Adipocyte (in vitro differentiated cells): ENCODE results near the gene IL18.
"Not testable (repeated sequence)": the region's sequence is repeated elsewhere in the genome, so short reads cannot be mapped to it uniquely, and the experiment has no call there.

ENCODE experiments used
- DNase-seq: peaks from one replicate; pipeline ENCODE4 v3.0.0-alpha.2; 2015; ENCODE audit warnings: low read depth
- H3K27me3 ChIP-seq: replicated peaks from 2 replicates; pipeline ENCODE4 v1.7.0; 2013; ENCODE audit warnings: mild to moderate bottlenecking, low read length, moderate library complexity; ENCODE audit not compliant: control insufficient read depth, insufficient read depth
- H3K36me3 ChIP-seq: 2 replicates; pipeline ENCODE4 v1.7.0; 2013; ENCODE audit warnings: low read length, mild to moderate bottlenecking, moderate library complexity; ENCODE audit not compliant: control insufficient read depth, insufficient read depth, severe bottlenecking
- H3K4me1 ChIP-seq: 2 replicates; pipeline ENCODE4 v1.7.0; 2013; ENCODE audit warnings: mild to moderate bottlenecking, low read length, moderate library complexity; ENCODE audit not compliant: control insufficient read depth, insufficient read depth
- H3K4me3 ChIP-seq: 2 replicates; pipeline ENCODE4 v1.7.0; 2013; ENCODE audit warnings: mild to moderate bottlenecking, low read length, moderate library complexity
- H3K9ac ChIP-seq: 2 replicates; pipeline ENCODE4 v1.7.0; 2013; ENCODE audit warnings: mild to moderate bottlenecking, low read length, moderate library complexity
- H3K9me3 ChIP-seq: 2 replicates; pipeline ENCODE4 v1.7.0; 2013; ENCODE audit warnings: mild to moderate bottlenecking, low read length, moderate library complexity; ENCODE audit not compliant: control insufficient read depth

Gene IL18

DNA sequence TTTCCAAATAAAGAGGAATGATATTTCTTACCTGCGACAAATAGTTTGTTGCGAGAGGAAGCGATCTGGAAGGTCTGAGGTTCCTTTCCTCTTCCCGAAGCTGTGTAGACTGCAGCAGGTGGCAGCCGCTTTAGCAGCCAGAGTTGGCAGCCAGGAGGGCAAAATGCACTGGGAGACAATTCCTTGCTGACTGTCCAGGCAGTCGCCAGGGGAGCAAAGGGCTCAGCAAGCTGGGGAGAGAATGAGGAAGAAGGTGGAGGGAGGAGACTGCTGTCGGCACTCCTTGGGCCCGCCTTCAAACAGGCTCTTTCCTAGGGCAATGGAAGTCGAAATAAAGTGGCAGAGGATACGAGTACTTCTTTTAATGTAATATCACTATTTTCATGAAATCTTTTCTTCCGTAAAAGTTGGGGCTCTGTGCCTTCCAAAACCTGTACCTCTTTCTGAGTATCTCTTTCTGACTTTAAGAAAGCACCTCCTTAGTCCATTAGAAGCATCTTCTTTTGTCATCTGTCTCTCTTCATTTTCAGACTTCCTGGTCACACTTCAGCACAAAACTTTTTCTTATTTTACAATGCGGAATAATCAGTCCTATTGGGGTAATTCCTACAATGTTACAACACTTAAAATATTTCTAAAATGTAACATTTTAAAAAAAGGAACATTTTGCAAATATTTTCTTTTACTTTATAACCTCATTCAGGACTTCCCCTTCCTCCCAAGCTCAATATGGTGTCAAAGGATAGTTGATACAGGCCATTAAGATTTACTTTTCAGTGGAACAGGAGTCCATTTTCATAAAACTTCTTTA, at the start of gene IL18:
TSS of gene IL18 (minus strand) at position 220 of the 811 bp plus-strand sequence. CDS start 9,041 bp downstream, outside the sequence.
- Histone ChIP-seq H3K4me1 (peaks cover 17% of the 10 kb centered on the region), H3K4me3 (peak within 1 kb of the TSS; percentile 23), H3K27me3 (no peaks in the 10 kb centered on the region), H3K9me3 (no peaks in the 10 kb centered on the region), H3K9ac (no peak within 1 kb of the TSS), H3K36me3 (no peaks in the 10 kb centered on the region)
- DNase-seq, result no peak

DNA sequence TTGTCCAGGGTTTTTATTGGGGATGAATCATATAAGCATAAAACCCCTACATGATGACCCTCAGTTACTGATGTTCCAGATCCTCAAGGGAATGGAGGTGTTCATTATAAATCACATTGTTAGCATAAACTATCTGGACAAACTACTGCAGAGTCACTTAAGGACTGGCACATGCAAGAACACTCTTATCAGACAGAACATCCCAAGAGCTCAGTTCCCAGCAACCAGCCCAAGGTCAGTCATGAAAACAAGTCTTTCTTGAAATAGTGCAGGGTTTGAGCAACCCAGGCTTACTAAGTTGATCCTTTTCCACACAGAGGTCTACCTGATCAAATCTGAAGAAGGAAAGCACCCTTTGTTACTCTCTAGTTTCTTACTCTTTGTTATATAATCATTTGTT, 48.8 kb upstream of the IL18 start:
- no peaks in the 10 kb centered on the region for H3K36me3 ChIP-seq

DNA sequence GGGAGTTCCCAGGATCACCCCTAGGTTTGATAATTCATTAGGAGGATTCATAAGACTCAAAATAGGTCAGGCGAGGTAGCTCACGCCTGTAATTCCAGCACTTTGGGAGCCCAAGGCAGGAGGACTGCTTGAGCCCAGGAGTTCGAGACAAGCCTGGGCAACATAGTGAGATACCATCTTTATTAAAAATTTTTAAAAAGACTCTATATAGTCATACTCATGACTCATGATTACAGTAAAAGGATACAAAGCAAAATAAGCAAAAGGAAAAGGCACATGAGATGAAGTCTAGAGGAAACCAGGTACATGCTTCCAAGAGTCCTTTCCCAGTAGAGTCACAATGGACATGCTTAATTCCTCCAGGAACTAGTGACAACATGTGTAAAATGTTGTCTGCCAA, 48.4 kb upstream of the IL18 start:
- no peaks in the 10 kb centered on the region for H3K27me3 ChIP-seq
- H3K4me1 ChIP-seq, result peaks cover 11% of the 10 kb centered on the region
- H3K36me3 ChIP-seq, result no peaks in the 10 kb centered on the region
- H3K9ac ChIP-seq, result no peak overlapping the region
- H3K4me3 ChIP-seq, result no peak overlapping the region
- H3K9me3 ChIP-seq, result no peaks in the 10 kb centered on the region
- no peak for DNase-seq

More for the DNA sequence above, 48.8 kb upstream of the IL18 start:
- Histone ChIP-seq H3K4me1 (peaks cover 11% of the 10 kb centered on the region), H3K27me3 (no peaks in the 10 kb centered on the region), H3K9me3 (no peaks in the 10 kb centered on the region), H3K4me3 (no peak overlapping the region), H3K9ac (no peak overlapping the region)
- no peak for DNase-seq

DNA sequence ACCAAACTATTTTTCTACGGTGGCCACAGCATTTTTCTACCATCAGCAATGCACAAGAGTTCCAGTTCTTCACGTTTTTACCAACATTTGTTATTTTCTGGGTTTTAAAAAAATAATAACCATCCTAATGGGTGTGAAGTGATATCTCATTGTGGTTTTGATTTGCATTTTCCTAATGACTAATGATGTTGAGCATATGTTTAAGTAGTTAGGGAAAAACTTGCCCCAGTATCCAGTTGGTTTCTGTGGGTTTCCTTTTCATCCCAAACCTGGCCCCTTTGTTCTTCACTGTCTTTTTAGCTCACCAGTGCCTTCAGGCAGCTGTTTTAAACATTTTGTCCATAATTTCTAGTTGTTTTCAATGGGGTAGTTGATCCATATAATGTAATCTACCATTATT, 47.6 kb upstream of the IL18 start:
- Histone ChIP-seq H3K9me3 (no peaks in the 10 kb centered on the region), H3K27me3 (no peaks in the 10 kb centered on the region), H3K4me3 (no peak overlapping the region), H3K9ac (no peak overlapping the region), H3K36me3 (no peaks in the 10 kb centered on the region), H3K4me1 (peaks cover 8% of the 10 kb centered on the region)
- no peak for DNase-seq

DNA sequence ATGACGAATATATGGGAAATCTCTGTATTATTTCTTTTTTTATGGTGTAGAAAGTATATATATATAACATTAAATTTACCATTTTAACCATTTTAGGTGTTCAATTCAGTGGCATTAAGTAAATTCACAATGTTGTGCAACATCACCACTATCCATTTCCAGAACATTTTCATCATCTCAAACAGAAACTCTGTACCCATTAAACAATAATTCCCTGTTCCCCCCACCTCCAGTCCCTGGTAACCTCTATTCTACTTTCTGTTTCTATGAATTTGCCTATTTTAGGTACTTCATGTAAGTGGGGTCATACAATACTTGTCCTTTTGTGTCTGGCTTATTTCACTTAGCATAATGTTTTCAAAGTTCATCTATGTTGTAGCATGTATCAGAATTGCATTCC, 47.0 kb upstream of the IL18 start:
- peaks cover 6% of the 10 kb centered on the region for H3K4me1 ChIP-seq
- no peak for DNase-seq
- H3K9me3 ChIP-seq, result no peaks in the 10 kb centered on the region
- H3K36me3 ChIP-seq, result no peaks in the 10 kb centered on the region
- no peak overlapping the region for H3K4me3 ChIP-seq
- H3K9ac ChIP-seq, result no peak overlapping the region
- no peaks in the 10 kb centered on the region for H3K27me3 ChIP-seq

DNA sequence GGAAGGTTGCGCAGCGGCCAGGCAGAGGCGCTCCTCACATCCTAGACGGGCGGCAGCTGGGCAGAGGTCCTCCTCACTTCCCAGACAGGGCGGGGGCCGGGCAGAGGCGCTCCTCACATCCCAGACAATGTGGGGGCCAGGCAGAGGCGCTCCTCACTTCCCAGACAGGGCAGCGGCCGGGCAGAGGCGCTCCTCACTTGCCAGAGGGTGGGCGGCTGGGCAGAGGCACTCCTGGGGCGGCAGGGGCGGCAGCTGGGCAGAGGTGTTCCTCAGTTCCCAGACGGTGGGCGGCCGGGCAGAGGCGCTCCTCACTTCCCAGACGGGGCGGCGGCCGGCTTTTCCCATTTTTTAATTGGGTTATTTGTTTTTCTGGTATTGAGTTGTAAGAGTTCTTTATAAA, 42.2 kb upstream of the IL18 start:
- Histone ChIP-seq H3K4me3 (no peak overlapping the region), H3K36me3 (no peaks in the 10 kb centered on the region), H3K4me1 (peaks cover 2% of the 10 kb centered on the region), H3K9me3 (no peaks in the 10 kb centered on the region), H3K27me3 (no peaks in the 10 kb centered on the region), H3K9ac (no peak overlapping the region)
- DNase-seq, result no peak

DNA sequence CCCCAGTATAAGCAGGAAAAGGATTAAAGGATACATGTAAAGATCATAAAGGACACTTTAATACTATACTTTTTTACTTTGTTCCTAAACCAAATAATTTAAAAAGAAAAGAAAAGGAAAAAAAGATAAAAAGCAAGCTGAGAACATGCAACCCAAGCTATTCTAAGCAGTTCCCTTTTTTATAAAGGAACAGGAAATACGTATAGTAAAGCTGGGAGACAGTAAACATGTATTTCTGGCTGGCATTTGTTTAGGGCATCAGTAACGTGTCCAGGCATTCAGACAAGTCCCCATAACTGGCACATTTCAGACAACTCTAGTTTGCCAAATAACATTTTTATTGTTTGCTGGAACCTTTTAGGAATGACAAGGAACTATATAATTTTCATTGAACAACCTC, 36.4 kb upstream of the IL18 start:
- Histone ChIP-seq H3K27me3 (no peaks in the 10 kb centered on the region), H3K9me3 (no peaks in the 10 kb centered on the region), H3K4me3 (no peak overlapping the region), H3K9ac (no peak overlapping the region), H3K36me3 (no peaks in the 10 kb centered on the region), H3K4me1 (peaks cover 10% of the 10 kb centered on the region)
- no peak for DNase-seq

DNA sequence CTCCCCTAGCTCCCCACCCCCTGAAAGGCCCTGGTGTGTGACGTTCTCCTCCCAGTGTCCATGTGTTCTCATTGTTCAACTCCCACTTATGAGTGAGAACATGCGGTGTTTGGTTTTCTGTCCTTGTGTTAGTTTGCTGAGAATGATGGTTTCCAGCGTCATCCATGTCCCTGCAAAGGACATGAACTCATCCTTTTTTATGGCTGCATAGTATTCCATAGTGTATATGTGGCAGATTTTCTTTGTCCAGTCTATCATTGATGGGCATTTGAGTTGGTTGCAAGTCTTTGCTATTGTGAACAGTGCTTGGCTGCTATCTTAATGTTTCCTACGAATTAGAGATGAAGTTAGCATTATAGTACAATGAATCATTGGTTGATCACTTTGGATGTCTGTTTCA, 35.2 kb upstream of the IL18 start:
- not testable (repeated sequence) for H3K4me1 ChIP-seq, H3K36me3 ChIP-seq, DNase-seq, H3K9me3 ChIP-seq, H3K9ac ChIP-seq, H3K4me3 ChIP-seq, H3K27me3 ChIP-seq

DNA sequence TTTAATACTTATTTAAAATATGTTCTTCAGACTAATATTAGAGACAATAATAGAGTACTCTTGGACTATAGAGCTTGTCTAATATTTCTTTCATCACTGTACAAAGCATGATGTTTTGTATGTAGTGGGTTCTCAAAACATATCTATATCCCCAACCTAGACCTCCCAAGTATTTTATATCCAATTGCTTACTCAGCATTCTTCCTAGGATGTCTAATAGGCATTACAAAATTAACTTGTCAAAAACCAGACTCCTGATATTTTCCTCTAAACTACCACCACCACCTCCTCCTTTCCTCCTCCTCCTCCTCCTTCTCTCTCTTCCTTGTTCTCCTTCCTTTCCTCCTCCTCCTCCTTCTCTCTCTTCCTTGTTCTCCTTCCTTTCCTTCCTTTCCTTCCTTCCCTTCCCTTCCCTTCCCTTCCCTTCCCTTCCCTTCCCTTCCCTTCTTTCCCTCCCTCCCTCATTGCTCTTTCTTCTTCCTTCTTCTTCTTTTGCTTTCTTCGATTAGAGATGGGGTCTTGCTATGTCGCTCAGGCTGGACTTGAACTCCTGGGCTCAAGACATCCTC, 32.7 kb upstream of the IL18 start:
- DNase-seq, result no peak
- Histone ChIP-seq H3K9me3 (no peaks in the 10 kb centered on the region), H3K9ac (no peak overlapping the region), H3K27me3 (no peaks in the 10 kb centered on the region), H3K4me3 (no peak overlapping the region), H3K4me1 (peaks cover 10% of the 10 kb centered on the region), H3K36me3 (no peaks in the 10 kb centered on the region)

DNA sequence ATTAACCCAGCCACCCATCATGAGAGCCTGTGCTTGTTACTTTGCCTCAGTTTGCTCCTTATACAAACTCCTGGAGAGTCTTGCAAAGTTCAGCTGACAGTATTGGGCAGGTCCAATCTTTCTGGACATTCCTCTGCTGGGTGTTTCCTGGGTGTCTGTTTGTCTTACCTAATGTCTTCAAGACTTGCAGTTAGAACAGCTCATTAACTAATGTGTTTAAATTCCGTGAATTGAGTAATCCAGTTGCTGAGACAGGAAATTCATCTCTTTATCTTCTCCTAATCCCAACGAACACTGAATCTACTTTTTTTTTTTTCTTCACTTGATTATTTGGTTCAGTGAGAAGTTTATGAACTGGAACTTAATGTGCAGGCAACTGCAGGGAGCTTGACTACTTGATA, 32.1 kb upstream of the IL18 start:
- H3K4me1 ChIP-seq, result peaks cover 10% of the 10 kb centered on the region
- H3K9ac ChIP-seq, result no peak overlapping the region
- H3K36me3 ChIP-seq, result no peaks in the 10 kb centered on the region
- peak; percentile 43 for DNase-seq
- H3K4me3 ChIP-seq, result no peak overlapping the region
- H3K27me3 ChIP-seq, result no peaks in the 10 kb centered on the region
- H3K9me3 ChIP-seq, result no peaks in the 10 kb centered on the region

DNA sequence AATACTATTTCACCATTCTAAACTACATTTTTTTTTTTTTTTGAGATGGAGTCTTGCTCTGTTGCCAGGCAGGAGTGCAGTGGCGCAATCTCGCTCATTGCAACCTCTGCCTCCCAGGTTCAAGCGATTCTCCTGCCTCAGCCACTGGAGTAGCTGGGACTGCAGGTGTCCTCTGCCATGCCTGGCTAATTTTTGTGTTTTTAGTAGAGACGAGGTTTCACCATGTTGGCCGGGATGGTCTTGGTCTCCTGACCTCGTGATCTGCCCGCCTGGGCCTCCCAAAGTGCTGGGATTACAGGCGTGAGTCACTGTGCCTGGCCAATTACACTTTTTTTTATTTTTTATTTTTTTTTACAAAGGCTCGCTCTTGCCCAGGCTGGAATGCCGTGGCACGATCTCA, 31.2 kb upstream of the IL18 start:
- not testable (repeated sequence) for DNase-seq, H3K36me3 ChIP-seq, H3K9me3 ChIP-seq, H3K4me1 ChIP-seq, H3K27me3 ChIP-seq, H3K9ac ChIP-seq, H3K4me3 ChIP-seq
